Peyer's patch (tissue), 4 donors: ENCODE measurements around the gene AGPAT2. TPM values are rescaled to one million over a fixed set of nuclear protein-coding genes. Genes with fewer than 3 reads are reported as not detected.

Experiments
- DNase-seq, 3 donors: peaks; one replicate each; pipeline ENCODE4 v3.0.0-alpha.2; 2017 to 2019
- H3K27ac ChIP-seq, 4 donors: fragments of 200-600 bp; sonication (generic); one replicate each; pipeline ENCODE4 v1.5.1; 2016 to 2019
- H3K27me3 ChIP-seq, 2 donors: fragments of 200-600 bp; sonication (generic); one replicate each; pipeline ENCODE4 v1.5.1; 2019
- H3K36me3 ChIP-seq, 3 donors: fragments of 200-600 bp; sonication (generic); one replicate each; pipeline ENCODE4 v1.5.1; 2016 to 2019
- H3K4me1 ChIP-seq, 4 donors: fragments of 200-600 bp; sonication (generic); one replicate each; pipeline ENCODE4 v1.5.1; 2016 to 2019
- H3K4me3 ChIP-seq, 4 donors: fragments of 200-600 bp; sonication (generic); 1 replicate in 3 of 4; 2 replicates in 1 of 4; pipeline ENCODE4 v1.5.1; 2016 to 2019; ENCODE audit warnings: mild to moderate bottlenecking in 1 of 4
- H3K9me3 ChIP-seq, 4 donors: fragments of 200-600 bp; sonication (generic); one replicate each; pipeline ENCODE4 v1.5.1; 2016 to 2019; ENCODE audit warnings: mild to moderate bottlenecking in 1 of 4
- POLR2A ChIP-seq, 2 donors: fragments of 450-650 bp; IDR thresholded peaks; one replicate each; pipeline ENCODE4 v1.5.1; 2017; ENCODE audit warnings: antibody characterized with exemption in 2 of 2, mild to moderate bottlenecking in 2 of 2, moderate library complexity in 2 of 2
- total RNA-seq, 4 donors: library from RNA; depleted of rRNA; stranded (reverse); fragments of >200 nt; gene quantifications; one replicate each; pipeline ENCODE4 v1.1.0, GENCODE V29; 2016
- TF ChIP-seq, protein P1 (sequence below), 6 experiments: fragments of 450-650 bp in 4 of 6; fragments of 200-600 bp in 2 of 6; sonication (generic) in 1 of 6; IDR thresholded peaks; one replicate each; pipeline ENCODE4 v1.5.1; 2017 to 2019; ENCODE audit warnings: antibody characterized with exemption in 6 of 6, mild to moderate bottlenecking in 3 of 6, moderate library complexity in 1 of 6

The AGPAT2 gene
- total RNA-seq, 4 donors from 2014 or later, result 97.4 to 802 (median 479) TPM

DNA sequence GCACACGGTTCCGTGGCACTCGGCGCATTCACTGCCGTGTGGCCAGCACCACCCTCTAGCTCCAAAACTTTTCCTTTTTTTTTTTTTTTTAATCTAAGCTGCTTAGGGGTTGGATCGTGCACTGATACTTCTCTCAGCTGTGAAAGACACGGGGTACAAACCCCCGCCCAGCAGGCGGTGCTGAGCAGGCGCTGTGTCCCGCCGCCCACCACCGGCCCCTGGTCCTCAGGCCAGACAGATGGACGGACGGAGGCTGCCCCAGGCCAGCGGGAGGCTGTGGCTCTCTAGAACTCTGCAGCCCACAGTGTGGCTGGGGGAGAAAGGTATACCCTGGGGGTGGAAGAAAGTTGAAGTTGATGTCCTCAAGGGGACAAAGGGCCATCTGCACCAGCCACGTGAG lies 6.2 kb downstream of the AGPAT2 start:
- Histone ChIP-seq H3K4me3 (no peak overlapping the region), H3K4me1 (peaks cover 0 to 71% (median 5%) of the 10 kb centered on the region in 4 donors)

DNA sequence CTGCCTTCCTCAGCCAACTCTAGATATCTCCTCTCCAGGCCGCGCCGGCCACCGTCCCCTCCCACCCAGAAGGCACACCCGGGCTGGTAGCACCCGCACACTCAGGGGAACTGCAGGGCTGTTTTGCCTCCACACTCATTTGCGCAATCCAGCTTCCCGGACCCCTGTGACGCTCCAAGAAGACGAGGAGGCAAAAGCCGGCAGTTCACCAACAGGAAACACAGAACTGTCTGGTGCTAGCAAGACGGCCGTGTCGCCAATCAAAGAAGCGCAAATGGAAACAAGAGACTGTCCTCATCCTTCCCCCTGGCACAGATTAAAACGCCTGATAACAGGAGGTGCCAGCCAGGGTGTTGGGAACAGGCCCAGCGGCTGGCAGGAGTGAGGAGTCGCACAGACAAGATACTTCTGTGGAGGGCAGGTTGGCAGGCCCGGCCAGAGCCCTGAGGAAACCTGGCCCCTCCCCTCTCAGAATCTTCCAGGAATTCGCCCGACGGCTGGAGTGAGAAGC lies 7.8 kb downstream of the AGPAT2 start:
- Histone ChIP-seq H3K4me3 (no peak overlapping the region), H3K27me3 (no peaks in the 10 kb centered on the region), H3K27ac (no peak overlapping the region), H3K36me3 (peaks cover 0 to 35% (median 0%) of the 10 kb centered on the region in 3 donors), H3K9me3 (no peaks in the 10 kb centered on the region), H3K4me1 (peaks cover 0 to 69% (median 0%) of the 10 kb centered on the region in 4 donors)
- TF ChIP-seq POLR2A (IDR thresholded peaks at IDR 0.05), result no peak
- TF ChIP-seq, protein P1, sequence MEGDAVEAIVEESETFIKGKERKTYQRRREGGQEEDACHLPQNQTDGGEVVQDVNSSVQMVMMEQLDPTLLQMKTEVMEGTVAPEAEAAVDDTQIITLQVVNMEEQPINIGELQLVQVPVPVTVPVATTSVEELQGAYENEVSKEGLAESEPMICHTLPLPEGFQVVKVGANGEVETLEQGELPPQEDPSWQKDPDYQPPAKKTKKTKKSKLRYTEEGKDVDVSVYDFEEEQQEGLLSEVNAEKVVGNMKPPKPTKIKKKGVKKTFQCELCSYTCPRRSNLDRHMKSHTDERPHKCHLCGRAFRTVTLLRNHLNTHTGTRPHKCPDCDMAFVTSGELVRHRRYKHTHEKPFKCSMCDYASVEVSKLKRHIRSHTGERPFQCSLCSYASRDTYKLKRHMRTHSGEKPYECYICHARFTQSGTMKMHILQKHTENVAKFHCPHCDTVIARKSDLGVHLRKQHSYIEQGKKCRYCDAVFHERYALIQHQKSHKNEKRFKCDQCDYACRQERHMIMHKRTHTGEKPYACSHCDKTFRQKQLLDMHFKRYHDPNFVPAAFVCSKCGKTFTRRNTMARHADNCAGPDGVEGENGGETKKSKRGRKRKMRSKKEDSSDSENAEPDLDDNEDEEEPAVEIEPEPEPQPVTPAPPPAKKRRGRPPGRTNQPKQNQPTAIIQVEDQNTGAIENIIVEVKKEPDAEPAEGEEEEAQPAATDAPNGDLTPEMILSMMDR (IDR thresholded peaks at IDR 0.05), result no peak
- DNase-seq, result no peak

More for the DNA sequence above, 6.2 kb downstream of the AGPAT2 start:
- DNase-seq, result no peak
- Histone ChIP-seq H3K9me3 (no peaks in the 10 kb centered on the region), H3K36me3 (peaks cover 0 to 26% (median 0%) of the 10 kb centered on the region in 3 donors), H3K27me3 (no peaks in the 10 kb centered on the region), H3K27ac (no peak overlapping the region)
- TF ChIP-seq POLR2A (IDR thresholded peaks at IDR 0.05), result no peak

DNA sequence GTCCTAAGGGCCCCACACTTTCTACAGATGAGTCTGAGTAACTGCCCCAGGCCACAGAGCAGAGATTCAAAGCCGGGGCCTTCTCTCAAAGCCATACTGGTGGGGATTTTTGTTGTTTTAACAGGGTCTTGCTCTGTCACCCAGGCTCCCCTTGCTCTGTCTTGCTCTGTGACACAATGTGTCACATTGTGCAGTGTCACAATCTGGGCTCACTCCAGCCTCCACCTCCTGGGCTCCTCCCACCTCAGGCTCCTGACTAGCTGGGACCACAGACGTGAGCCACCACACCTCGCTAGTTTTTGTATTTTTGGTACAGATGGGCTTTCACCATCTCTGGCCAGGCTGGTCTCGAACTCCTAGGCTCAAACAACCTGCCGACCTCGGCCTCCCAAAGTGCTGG lies 8.6 kb downstream of the AGPAT2 start:
- Histone ChIP-seq H3K27me3 (no peaks in the 10 kb centered on the region), H3K9me3 (no peaks in the 10 kb centered on the region), H3K27ac (peak overlapping the region in 1 of 4 donors; percentile 25), H3K4me3 (no peak overlapping the region), H3K36me3 (peaks cover 0 to 41% (median 0%) of the 10 kb centered on the region in 3 donors), H3K4me1 (peaks cover 0 to 68% (median 0%) of the 10 kb centered on the region in 4 donors)
- DNase-seq, result no peak
- TF ChIP-seq, protein P1 (IDR thresholded peaks at IDR 0.05), result no peak
- no peak for TF ChIP-seq POLR2A (IDR thresholded peaks at IDR 0.05)

DNA sequence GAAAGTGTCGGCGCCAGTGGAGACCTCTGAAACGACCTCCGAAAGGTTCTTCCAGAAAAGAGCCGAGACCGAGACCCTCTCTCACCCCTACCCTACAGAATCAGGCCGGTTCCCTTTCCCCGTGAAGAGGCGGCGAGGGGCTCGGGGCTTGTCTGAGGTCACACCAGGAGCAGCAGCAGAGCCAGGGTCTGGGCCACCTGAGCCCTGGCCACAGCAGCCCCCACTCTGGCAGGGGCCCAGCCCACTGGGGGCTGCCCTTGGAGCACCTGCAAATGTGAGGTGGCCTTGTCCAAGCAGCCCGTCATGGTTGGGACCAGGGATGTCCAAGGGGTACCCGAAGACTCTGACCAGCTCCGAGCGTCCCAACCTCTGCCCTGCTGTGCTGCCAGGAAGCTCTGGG lies 9.2 kb downstream of the AGPAT2 start:
- peaks cover 0 to 73% (median 0%) of the 10 kb centered on the region in 4 donors for H3K4me1 ChIP-seq
- H3K36me3 ChIP-seq, result peaks cover 0 to 45% (median 0%) of the 10 kb centered on the region in 3 donors
- no peaks in the 10 kb centered on the region for H3K27me3 ChIP-seq
- H3K4me3 ChIP-seq, result no peak overlapping the region
- no peaks in the 10 kb centered on the region for H3K9me3 ChIP-seq
- DNase-seq, result no peak
- H3K27ac ChIP-seq, result peak overlapping the region in 1 of 4 donors; percentile 25
- TF ChIP-seq, protein P1 (IDR thresholded peaks at IDR 0.05), result no peak
- no peak for TF ChIP-seq POLR2A (IDR thresholded peaks at IDR 0.05)

DNA sequence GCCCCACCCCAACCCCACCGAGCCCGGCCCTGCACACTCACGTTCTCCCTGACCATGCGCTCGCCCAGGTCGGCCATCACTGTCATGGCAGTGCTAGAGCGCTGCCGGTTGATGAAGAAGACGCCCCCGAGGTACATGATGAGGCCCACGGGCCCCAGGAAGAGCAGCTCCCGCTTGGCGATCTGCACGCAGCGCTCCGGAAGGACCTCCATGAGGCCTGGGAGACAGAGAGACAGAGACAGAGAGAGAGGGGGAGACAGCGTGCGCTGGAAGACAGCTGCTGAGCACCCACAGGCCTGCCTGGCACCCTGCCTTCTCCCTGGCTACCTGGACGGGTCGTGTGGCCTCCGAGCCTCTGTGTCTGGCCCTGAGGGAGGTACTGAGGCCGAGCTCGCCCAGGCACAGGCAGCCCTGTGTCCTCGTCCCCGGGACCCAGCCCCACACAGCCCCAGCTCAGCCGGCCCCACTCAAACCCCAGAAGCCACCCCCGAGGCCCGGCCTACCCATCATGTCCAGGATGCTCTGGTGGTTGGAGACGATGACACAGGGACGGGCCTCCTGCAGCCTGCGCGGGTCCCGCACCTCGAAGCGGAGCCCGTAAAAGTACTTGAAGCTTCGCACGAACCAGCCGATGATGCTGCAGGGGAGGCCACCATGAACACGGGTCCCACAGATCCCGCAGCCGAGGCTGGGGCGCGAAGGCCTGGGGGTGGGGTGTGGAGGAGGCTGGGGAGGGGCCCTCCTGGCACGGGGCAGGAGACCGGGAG lies 10.2 kb downstream of the AGPAT2 start:
- H3K36me3 ChIP-seq, result peaks cover 0 to 49% (median 0%) of the 10 kb centered on the region in 3 donors
- peak overlapping the region in 1 of 4 donors; percentile 91 for H3K27ac ChIP-seq
- no peak overlapping the region for H3K4me3 ChIP-seq
- H3K27me3 ChIP-seq, result no peaks in the 10 kb centered on the region
- H3K4me1 ChIP-seq, result peaks cover 0 to 75% (median 0%) of the 10 kb centered on the region in 4 donors
- TF ChIP-seq POLR2A (IDR thresholded peaks at IDR 0.05), result no peak
- TF ChIP-seq, protein P1 (IDR thresholded peaks at IDR 0.05), result no peak
- DNase-seq, result no peak
- no peaks in the 10 kb centered on the region for H3K9me3 ChIP-seq

DNA sequence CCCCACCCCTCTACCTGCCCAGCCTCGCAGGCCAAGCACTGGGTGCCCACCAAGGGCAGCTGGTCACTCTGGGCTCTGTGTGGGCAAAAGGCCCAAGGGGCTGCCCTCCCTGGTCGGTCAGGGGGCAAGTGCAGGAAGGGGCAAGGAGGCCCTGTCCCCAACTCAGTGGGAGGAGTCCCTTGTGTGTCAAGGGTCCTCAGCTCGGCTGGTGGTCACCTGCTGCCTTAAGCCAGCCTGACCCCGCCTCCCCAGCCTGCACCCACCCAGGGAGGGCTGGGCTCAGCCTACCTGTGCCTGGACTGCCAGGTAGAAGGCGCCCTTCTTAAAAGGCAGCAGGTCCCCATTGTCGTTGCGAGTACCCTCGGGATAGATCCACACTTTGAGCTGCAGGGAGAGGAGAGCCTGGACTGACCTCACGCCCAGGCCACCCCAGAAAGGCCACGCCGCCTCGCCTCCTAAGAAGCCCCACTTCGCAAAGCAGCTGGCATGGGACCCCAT lies 10.9 kb downstream of the AGPAT2 start:
- H3K27ac ChIP-seq, result peak overlapping the region in 3 of 4 donors; percentile 57 to 91 (median 78)
- DNase-seq, result no peak
- H3K27me3 ChIP-seq, result no peaks in the 10 kb centered on the region
- no peaks in the 10 kb centered on the region for H3K9me3 ChIP-seq
- H3K4me1 ChIP-seq, result peaks cover 0 to 78% (median 0%) of the 10 kb centered on the region in 4 donors
- TF ChIP-seq, protein P1 (IDR thresholded peaks at IDR 0.05), result no peak
- no peak for TF ChIP-seq POLR2A (IDR thresholded peaks at IDR 0.05)
- H3K36me3 ChIP-seq, result peaks cover 0 to 49% (median 0%) of the 10 kb centered on the region in 3 donors
- peak overlapping the region in 1 of 4 donors; percentile 10 for H3K4me3 ChIP-seq
